Fibroblast of the aortic adventitia (primary cell): ENCODE results near the gene SIRT1. TPM values are rescaled to one million over a fixed set of nuclear protein-coding genes. Genes with fewer than 3 reads are reported as not detected.

ENCODE experiments used
- DNase-seq: peaks from one replicate; pipeline ENCODE4 v3.0.0-alpha.2; 2010; ENCODE audit warnings: low read depth
- H3K4me3 ChIP-seq: 2 replicates; pipeline ENCODE4 v1.5.1; 2011; ENCODE audit warnings: low read depth, mild to moderate bottlenecking, control low read depth, low read length, moderate library complexity
- CTCF ChIP-seq: IDR thresholded peaks from 2 replicates; pipeline ENCODE4 v1.5.1; 2011; ENCODE audit warnings: mild to moderate bottlenecking, low read length, control low read depth, inconsistent platforms; ENCODE audit not compliant: insufficient read depth
- total RNA-seq: library from RNA; depleted of rRNA; stranded (reverse); fragments of >200 nt; gene quantifications from 2 replicates; pipeline ENCODE4 v1.2.3, GENCODE V29; 2012; ENCODE audit warnings: low replicate concordance

The SIRT1 gene
- total RNA-seq, 1 donor: 19.4 TPM

- no peak for TF ChIP-seq CTCF
These were observed 30.4 kb downstream of the SIRT1 start for GRCh38 chr10:67914777-67915340.

GRCh38 chr10:67917169-67917568, 32.7 kb downstream of the SIRT1 start:
- H3K4me3 ChIP-seq: no peak overlapping the region
- no peak for DNase-seq
- no peak for TF ChIP-seq CTCF

More at GRCh38 chr10:67914777-67915340, 30.4 kb downstream of the SIRT1 start:
- DNase-seq: no peak
- H3K4me3 ChIP-seq: no peak overlapping the region

GRCh38 chr10:67917679-67918078, 33.2 kb downstream of the SIRT1 start:
- no peak for DNase-seq
- no peak for TF ChIP-seq CTCF
- no peak overlapping the region for H3K4me3 ChIP-seq

GRCh38 chr10:67921065-67921464, 36.6 kb downstream of the SIRT1 start:
- no peak for TF ChIP-seq CTCF
- no peak overlapping the region for H3K4me3 ChIP-seq
- no peak for DNase-seq

- no peak for DNase-seq
These were observed 39.1 kb downstream of the SIRT1 start for GRCh38 chr10:67923551-67923950.

GRCh38 chr10:67924136-67924535, 39.7 kb downstream of the SIRT1 start:
- no peak for DNase-seq
- TF ChIP-seq CTCF: no peak
- H3K4me3 ChIP-seq: no peak overlapping the region

More at GRCh38 chr10:67923551-67923950, 39.1 kb downstream of the SIRT1 start:
- no peak overlapping the region for H3K4me3 ChIP-seq
- TF ChIP-seq CTCF: no peak

- no peak overlapping the region for H3K4me3 ChIP-seq
- DNase-seq: peak; percentile 40
- no peak for TF ChIP-seq CTCF
These were observed 41.1 kb downstream of the SIRT1 start for GRCh38 chr10:67925449-67926005.
